Sigmoid colon (tissue), 7 donors: Measurements from ENCODE around the gene CTH. TPM values are rescaled to one million over a fixed set of nuclear protein-coding genes. Genes with fewer than 3 reads are reported as not detected.

ENCODE experiments used
- DNase-seq: peaks from one replicate; pipeline ENCODE4 v3.0.0-alpha.2; 2019
- H3K27ac ChIP-seq, 4 donors: fragments of 200-600 bp; sonication (generic); one replicate each; pipeline ENCODE4 v1.5.1; 2016 to 2019; ENCODE audit warnings: mild to moderate bottlenecking in 1 of 4
- H3K27me3 ChIP-seq, 3 donors: fragments of 200-600 bp; sonication (generic); one replicate each; pipeline ENCODE4 v1.5.1; 2019; ENCODE audit warnings: mild to moderate bottlenecking in 1 of 3
- H3K36me3 ChIP-seq, 4 donors: fragments of 200-600 bp; sonication (generic); one replicate each; pipeline ENCODE4 v1.5.1; 2016 to 2019
- H3K4me1 ChIP-seq, 4 donors: fragments of 200-600 bp; sonication (generic); one replicate each; pipeline ENCODE4 v1.5.1; 2017 to 2019
- H3K4me3 ChIP-seq, 4 donors: fragments of 200-600 bp; sonication (generic); one replicate each; pipeline ENCODE4 v1.5.1; 2017 to 2019; ENCODE audit warnings: mild to moderate bottlenecking in 2 of 4, moderate library complexity in 1 of 4
- H3K9me3 ChIP-seq, 4 donors: fragments of 200-600 bp in 3 of 4; sonication (generic) in 3 of 4; one replicate each; pipeline versions ENCODE4 v1.5.1 to v1.6.1; 2013 to 2019
- EP300 ChIP-seq, 4 donors: sonication (generic); formaldehyde crosslinking; IDR thresholded peaks; one replicate each; pipeline ENCODE4 v1.6.1; 2017; ENCODE audit warnings: antibody characterized with exemption in 4 of 4
- POLR2A ChIP-seq, 2 donors: fragments of 450-650 bp; IDR thresholded peaks; one replicate each; pipeline ENCODE4 v1.6.1; 2016; ENCODE audit warnings: antibody characterized with exemption in 2 of 2, mild to moderate bottlenecking in 2 of 2, moderate library complexity in 2 of 2
- POLR2AphosphoS5 ChIP-seq, 4 donors: sonication (generic); formaldehyde crosslinking; IDR thresholded peaks; one replicate each; pipeline ENCODE4 v1.6.1; 2017; ENCODE audit warnings: antibody characterized with exemption in 4 of 4
- WGBS, 2 donors: extraction: QIAGEN DNeasy Blood & Tissue Kit; methylation state at CpG; one replicate each; pipeline ENCODE4 v1.1.7; 2013; 5-methylcytosine and 5-hydroxymethylcytosine counted together
- intact Hi-C: fragments of 100-400 bp; cut with DNase I; formaldehyde crosslinking; loops from one replicate; pipeline ENCODE4 v1.15.1; 2023
- polyA plus RNA-seq, 3 donors: library from polyadenylated mRNA; stranded (reverse); fragments of 200-250 nt; gene quantifications; one replicate each; pipeline ENCODE4 v1.2.3, GENCODE V29; 2013
- total RNA-seq, 4 donors: library from RNA; depleted of rRNA; stranded (reverse); fragments of >200 nt; gene quantifications; one replicate each; pipeline ENCODE4 v1.1.0, GENCODE V29; 2016
- TF ChIP-seq, protein P1 (sequence below), 4 experiments: fragments of 450-650 bp in 3 of 4; fragments of 200-600 bp in 1 of 4; IDR thresholded peaks; one replicate each; pipeline ENCODE4 v1.5.1; 2016 to 2019; ENCODE audit warnings: antibody characterized with exemption in 4 of 4, mild to moderate bottlenecking in 3 of 4, moderate library complexity in 2 of 4
- donor health status: healthy with polysubstance abuse.
- donor health status: Bipolar disorder and iron deficiency.
- donor health status: healthy.

Gene CTH
- total and polyA plus RNA-seq, 7 donors, result 1.1 to 5.5 (median 4.6) TPM

DNA sequence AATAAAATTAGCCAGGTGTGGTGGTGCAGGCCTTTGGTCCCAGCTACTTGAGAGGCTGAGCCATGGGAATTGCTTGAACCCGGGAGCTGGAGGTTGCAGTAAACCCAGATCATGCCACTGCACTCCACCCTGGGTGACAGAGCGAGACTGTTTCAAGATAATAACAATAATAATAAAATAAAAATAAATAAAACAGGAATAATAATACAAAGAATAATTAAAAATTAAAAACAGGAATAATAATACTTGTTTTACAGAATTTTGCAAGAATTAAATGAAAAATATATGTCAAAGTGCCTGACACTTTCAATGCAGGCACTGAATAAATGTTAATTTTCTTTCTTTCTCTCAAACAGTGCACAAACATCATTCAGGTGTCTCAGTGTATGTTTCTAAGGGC is 26.5 kb upstream of the CTH start:
- H3K4me3 ChIP-seq, result no peak overlapping the region
- H3K4me1 ChIP-seq, result no peaks in the 10 kb centered on the region
- no peaks in the 10 kb centered on the region for H3K9me3 ChIP-seq
- no peaks in the 10 kb centered on the region for H3K36me3 ChIP-seq
- H3K27ac ChIP-seq, result no peak overlapping the region
- DNase-seq, result no peak
- intact Hi-C loops, result no loop called here
- TF ChIP-seq POLR2AphosphoS5 (IDR thresholded peaks at IDR 0.05) (no peak), EP300 (IDR thresholded peaks at IDR 0.05) (no peak), POLR2A (IDR thresholded peaks at IDR 0.05) (no peak)
- TF ChIP-seq, protein P1, sequence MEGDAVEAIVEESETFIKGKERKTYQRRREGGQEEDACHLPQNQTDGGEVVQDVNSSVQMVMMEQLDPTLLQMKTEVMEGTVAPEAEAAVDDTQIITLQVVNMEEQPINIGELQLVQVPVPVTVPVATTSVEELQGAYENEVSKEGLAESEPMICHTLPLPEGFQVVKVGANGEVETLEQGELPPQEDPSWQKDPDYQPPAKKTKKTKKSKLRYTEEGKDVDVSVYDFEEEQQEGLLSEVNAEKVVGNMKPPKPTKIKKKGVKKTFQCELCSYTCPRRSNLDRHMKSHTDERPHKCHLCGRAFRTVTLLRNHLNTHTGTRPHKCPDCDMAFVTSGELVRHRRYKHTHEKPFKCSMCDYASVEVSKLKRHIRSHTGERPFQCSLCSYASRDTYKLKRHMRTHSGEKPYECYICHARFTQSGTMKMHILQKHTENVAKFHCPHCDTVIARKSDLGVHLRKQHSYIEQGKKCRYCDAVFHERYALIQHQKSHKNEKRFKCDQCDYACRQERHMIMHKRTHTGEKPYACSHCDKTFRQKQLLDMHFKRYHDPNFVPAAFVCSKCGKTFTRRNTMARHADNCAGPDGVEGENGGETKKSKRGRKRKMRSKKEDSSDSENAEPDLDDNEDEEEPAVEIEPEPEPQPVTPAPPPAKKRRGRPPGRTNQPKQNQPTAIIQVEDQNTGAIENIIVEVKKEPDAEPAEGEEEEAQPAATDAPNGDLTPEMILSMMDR (IDR thresholded peaks at IDR 0.05), result no peak
- WGBS, 2 donors, result 92 to 99% methylated on average over 2 of the region's 2 CpGs
- no peaks in the 10 kb centered on the region for H3K27me3 ChIP-seq

DNA sequence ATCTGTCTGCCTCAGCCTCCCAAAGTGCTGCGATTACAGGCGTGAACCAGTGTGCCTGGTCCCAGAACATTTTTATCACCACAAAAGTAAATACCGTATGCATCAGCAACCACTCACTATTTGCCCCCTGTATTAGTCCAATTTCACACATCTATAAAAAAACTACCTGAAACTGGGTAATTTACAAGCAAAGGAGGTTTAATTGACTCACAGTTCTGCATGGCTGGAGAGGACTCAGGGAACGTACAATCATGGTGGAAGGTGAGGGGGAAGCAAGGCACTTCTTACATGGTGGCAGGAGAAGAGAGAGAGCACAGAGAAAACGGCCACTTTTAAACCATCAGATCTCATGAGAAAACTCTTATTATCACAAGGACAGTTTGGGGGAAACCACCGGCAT is 25.6 kb upstream of the CTH start:
- no peak for DNase-seq
- H3K9me3 ChIP-seq, result no peaks in the 10 kb centered on the region
- no peak overlapping the region for H3K27ac ChIP-seq
- H3K27me3 ChIP-seq, result no peaks in the 10 kb centered on the region
- no peaks in the 10 kb centered on the region for H3K4me1 ChIP-seq
- H3K36me3 ChIP-seq, result no peaks in the 10 kb centered on the region
- H3K4me3 ChIP-seq, result no peak overlapping the region
- no peak for TF ChIP-seq POLR2A (IDR thresholded peaks at IDR 0.05)
- TF ChIP-seq POLR2AphosphoS5 (IDR thresholded peaks at IDR 0.05), result no peak
- TF ChIP-seq EP300 (IDR thresholded peaks at IDR 0.05), result no peak
- TF ChIP-seq, protein P1 (IDR thresholded peaks at IDR 0.05), result no peak
- intact Hi-C loops, result no loop called here
- 91 to 95% methylated on average over 6 of the region's 6 CpGs for WGBS, 2 donors

DNA sequence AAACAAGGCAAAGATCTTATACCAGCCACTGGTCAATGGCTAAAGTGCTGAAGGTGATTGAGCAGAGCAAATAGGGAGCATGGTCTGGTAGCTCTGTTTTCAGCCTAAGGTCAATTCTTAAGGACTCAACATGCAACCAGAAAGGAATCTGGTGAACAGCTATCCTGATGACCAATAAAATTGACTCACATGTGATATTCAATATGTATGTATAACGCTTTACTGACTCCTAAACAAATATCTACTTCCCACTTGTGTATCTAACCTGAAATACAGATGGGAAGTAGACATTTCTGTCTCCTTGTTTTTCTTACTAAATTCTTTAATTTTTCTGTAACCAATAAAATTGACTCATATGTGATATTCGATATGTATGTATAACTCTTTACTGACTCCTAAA is 24.9 kb upstream of the CTH start:
- intact Hi-C loops, result no loop called here

DNA sequence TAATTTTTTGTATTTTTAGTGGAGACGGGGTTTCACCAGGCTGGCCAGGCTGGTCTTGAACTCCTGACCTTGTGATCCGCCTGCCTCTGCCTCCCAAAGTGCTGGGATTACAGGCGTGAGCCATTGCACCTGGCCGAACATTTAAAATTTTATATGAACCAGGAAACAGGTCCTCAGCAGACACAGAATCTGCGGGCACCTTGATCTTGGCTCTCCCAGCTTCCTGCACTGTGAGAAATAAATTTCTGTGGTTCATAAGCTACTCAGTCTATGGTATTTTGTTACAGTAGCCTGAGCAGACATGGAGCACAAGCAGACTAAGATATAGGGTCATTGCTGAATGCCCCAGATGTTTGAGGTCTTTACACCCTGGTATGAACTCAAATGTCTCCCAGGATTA is 23.6 kb upstream of the CTH start:
- no peaks in the 10 kb centered on the region for H3K27me3 ChIP-seq
- intact Hi-C loops, result no loop called here
- H3K27ac ChIP-seq, result no peak overlapping the region
- TF ChIP-seq EP300 (IDR thresholded peaks at IDR 0.05), result no peak
- H3K4me3 ChIP-seq, result no peak overlapping the region
- no peaks in the 10 kb centered on the region for H3K9me3 ChIP-seq
- H3K36me3 ChIP-seq, result no peaks in the 10 kb centered on the region
- H3K4me1 ChIP-seq, result no peaks in the 10 kb centered on the region
- 40 to 74% methylated on average over 5 of the region's 5 CpGs for WGBS, 2 donors
- DNase-seq, result no peak

More for the DNA sequence above, 24.9 kb upstream of the CTH start:
- no peaks in the 10 kb centered on the region for H3K36me3 ChIP-seq
- H3K4me1 ChIP-seq, result no peaks in the 10 kb centered on the region
- H3K4me3 ChIP-seq, result no peak overlapping the region
- H3K27ac ChIP-seq, result no peak overlapping the region
- WGBS, 2 donors, result 79 to 93% methylated on average over 2 of the region's 2 CpGs
- H3K9me3 ChIP-seq, result no peaks in the 10 kb centered on the region
- no peak for DNase-seq
- no peak for TF ChIP-seq EP300 (IDR thresholded peaks at IDR 0.05)
- TF ChIP-seq POLR2A (IDR thresholded peaks at IDR 0.05), result no peak
- no peak for TF ChIP-seq POLR2AphosphoS5 (IDR thresholded peaks at IDR 0.05)
- TF ChIP-seq, protein P1 (IDR thresholded peaks at IDR 0.05), result no peak
- H3K27me3 ChIP-seq, result no peaks in the 10 kb centered on the region

DNA sequence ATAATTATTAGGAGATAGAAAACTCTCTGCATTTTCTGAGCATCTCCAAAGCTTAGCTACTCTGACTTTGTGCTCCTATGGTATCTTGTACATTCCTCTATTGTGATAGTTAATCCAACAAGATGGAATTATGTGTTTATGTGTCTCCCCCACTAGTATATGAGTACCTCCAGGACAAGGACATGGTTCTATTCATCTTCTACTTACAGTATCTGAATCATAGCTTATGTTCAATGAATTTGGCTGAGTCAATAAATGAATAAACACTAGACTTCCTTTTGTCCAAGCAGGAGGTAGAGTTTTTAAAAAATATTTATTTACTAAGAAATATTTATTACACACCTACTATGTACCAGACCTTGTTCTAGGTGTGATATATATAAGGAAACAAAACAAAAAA is 18.4 kb upstream of the CTH start:
- intact Hi-C loops, result no loop called here
- TF ChIP-seq POLR2A (IDR thresholded peaks at IDR 0.05) (no peak), EP300 (IDR thresholded peaks at IDR 0.05) (no peak), POLR2AphosphoS5 (IDR thresholded peaks at IDR 0.05) (no peak)
- TF ChIP-seq, protein P1 (IDR thresholded peaks at IDR 0.05), result no peak
- H3K27me3 ChIP-seq, result no peaks in the 10 kb centered on the region

More for the DNA sequence above, 18.4 kb upstream of the CTH start:
- Histone ChIP-seq H3K27ac (no peak overlapping the region), H3K4me3 (no peak overlapping the region), H3K36me3 (no peaks in the 10 kb centered on the region), H3K4me1 (no peaks in the 10 kb centered on the region), H3K9me3 (no peaks in the 10 kb centered on the region)
- DNase-seq, result no peak
